Suprapubic skin (tissue), 4 donors: ENCODE measurements around the gene TLE4. TPM values are rescaled to one million over a fixed set of nuclear protein-coding genes. Genes with fewer than 3 reads are reported as not detected.
"Not testable (repeated sequence)": the region's sequence is repeated elsewhere in the genome, so short reads cannot be mapped to it uniquely, and the experiment has no call there.

Experiments
- DNase-seq, 2 donors: peaks; one replicate each; pipeline ENCODE4 v3.0.0-alpha.2; 2019; ENCODE audit warnings: low spot score in 2 of 2
- H3K27ac ChIP-seq: fragments of 200-600 bp; sonication (generic); one replicate; pipeline ENCODE4 v1.5.1; 2019
- H3K27me3 ChIP-seq: fragments of 200-600 bp; sonication (generic); one replicate; pipeline ENCODE4 v1.5.1; 2019
- H3K36me3 ChIP-seq: fragments of 200-600 bp; sonication (generic); one replicate; pipeline ENCODE4 v1.5.1; 2019
- H3K4me1 ChIP-seq: fragments of 200-600 bp; sonication (generic); one replicate; pipeline ENCODE4 v1.5.1; 2019
- H3K4me3 ChIP-seq: fragments of 200-600 bp; sonication (generic); one replicate; pipeline ENCODE4 v1.5.1; 2019; ENCODE audit warnings: mild to moderate bottlenecking
- H3K9me3 ChIP-seq: fragments of 200-600 bp; sonication (generic); one replicate; pipeline ENCODE4 v1.5.1; 2019
- EP300 ChIP-seq: sonication (generic); formaldehyde crosslinking; IDR thresholded peaks from one replicate; pipeline ENCODE4 v1.6.1; 2017; ENCODE audit warnings: antibody characterized with exemption
- POLR2A ChIP-seq, 2 donors: fragments of 450-650 bp; IDR thresholded peaks; one replicate each; pipeline ENCODE4 v1.6.1; 2017; ENCODE audit warnings: antibody characterized with exemption in 2 of 2, mild to moderate bottlenecking in 2 of 2, moderate library complexity in 2 of 2
- POLR2AphosphoS5 ChIP-seq, 3 donors: sonication (generic); formaldehyde crosslinking; IDR thresholded peaks; one replicate each; pipeline ENCODE4 v1.6.1; 2017; ENCODE audit warnings: antibody characterized with exemption in 3 of 3
- WGBS: methylation state at CpG from one replicate; pipeline ENCODE4 v1.1.5; 2018; 5-methylcytosine and 5-hydroxymethylcytosine counted together
- total RNA-seq, 4 donors: library from RNA; depleted of rRNA; stranded (reverse); fragments of >200 nt; gene quantifications; one replicate each; pipeline ENCODE4 v1.1.0, GENCODE V29; 2016
- TF ChIP-seq, protein P1 (sequence below), 2 donors: fragments of 200-600 bp in 1 of 2; fragments of 450-650 bp in 1 of 2; sonication (generic) in 1 of 2; IDR thresholded peaks; one replicate each; pipeline ENCODE4 v1.5.1; 2016 to 2019; ENCODE audit warnings: antibody characterized with exemption in 2 of 2, mild to moderate bottlenecking in 1 of 2, moderate library complexity in 1 of 2

The TLE4 gene
- total RNA-seq, 4 donors from 2014 or later, result 44.3 to 109 (median 67.0) TPM

DNA sequence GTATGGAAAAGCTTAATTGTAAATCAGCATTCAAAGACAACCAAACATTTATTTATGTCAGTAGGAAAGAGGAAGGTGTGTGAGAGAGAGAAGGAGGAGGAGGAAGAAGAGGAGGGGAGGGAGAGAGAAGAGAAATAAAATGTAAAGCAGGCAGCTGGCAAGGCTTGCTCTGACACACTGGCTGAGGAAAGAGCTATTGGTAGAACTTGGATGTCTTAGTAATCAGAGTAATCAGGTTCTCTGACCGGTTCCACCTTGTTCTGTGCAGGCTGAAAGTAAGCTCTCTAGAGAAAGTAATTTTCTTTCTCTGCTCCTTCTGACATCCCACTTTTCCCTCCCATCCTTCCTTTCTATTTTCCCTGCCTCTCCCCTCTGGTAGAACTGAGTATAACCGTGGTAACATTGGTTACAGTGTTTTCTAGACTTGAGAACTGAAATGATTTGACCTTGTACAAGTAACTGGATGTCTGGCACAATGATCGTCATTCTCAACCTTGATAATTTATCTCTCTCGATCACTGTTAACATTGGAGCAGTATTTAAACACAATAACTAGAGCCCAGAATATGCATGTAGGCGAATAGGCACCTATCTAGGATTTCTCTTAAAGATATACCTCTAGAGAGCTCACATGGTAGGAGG, 33.3 kb downstream of the TLE4 start:
- WGBS, result 71% methylated on average over 5 of the region's 5 CpGs
- no peaks in the 10 kb centered on the region for H3K9me3 ChIP-seq
- no peak for TF ChIP-seq POLR2A (IDR thresholded peaks at IDR 0.05)
- TF ChIP-seq, protein P1, sequence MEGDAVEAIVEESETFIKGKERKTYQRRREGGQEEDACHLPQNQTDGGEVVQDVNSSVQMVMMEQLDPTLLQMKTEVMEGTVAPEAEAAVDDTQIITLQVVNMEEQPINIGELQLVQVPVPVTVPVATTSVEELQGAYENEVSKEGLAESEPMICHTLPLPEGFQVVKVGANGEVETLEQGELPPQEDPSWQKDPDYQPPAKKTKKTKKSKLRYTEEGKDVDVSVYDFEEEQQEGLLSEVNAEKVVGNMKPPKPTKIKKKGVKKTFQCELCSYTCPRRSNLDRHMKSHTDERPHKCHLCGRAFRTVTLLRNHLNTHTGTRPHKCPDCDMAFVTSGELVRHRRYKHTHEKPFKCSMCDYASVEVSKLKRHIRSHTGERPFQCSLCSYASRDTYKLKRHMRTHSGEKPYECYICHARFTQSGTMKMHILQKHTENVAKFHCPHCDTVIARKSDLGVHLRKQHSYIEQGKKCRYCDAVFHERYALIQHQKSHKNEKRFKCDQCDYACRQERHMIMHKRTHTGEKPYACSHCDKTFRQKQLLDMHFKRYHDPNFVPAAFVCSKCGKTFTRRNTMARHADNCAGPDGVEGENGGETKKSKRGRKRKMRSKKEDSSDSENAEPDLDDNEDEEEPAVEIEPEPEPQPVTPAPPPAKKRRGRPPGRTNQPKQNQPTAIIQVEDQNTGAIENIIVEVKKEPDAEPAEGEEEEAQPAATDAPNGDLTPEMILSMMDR (IDR thresholded peaks at IDR 0.05), result no peak
- TF ChIP-seq POLR2AphosphoS5 (IDR thresholded peaks at IDR 0.05), result no peak
- TF ChIP-seq EP300, result no peak
- no peak for DNase-seq
- no peaks in the 10 kb centered on the region for H3K36me3 ChIP-seq
- H3K27ac ChIP-seq, result no peak overlapping the region
- H3K4me3 ChIP-seq, result no peak overlapping the region
- H3K4me1 ChIP-seq, result peaks cover 12% of the 10 kb centered on the region
- no peaks in the 10 kb centered on the region for H3K27me3 ChIP-seq

DNA sequence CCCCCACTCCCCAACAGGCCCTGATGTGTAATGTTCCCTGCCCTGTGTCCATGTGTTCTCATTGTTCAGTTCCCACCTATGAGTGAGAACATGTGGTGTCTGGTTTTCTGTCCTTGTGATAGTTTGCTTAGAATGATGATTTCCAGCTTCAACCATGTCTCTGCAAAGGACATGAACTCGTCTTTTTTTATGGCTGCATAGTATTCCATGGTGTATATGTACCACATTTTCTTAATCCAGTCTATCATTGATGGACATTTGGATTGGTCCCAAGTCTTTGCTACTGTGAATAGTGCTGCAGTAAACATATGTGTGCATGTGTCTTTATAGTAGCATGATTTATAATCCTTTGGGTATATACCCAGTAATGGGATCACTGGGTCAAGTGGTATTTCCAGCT, 34.8 kb downstream of the TLE4 start:
- not testable (repeated sequence) for H3K4me3 ChIP-seq, H3K9me3 ChIP-seq, H3K27ac ChIP-seq, DNase-seq, H3K36me3 ChIP-seq, H3K27me3 ChIP-seq
- WGBS, result 100% methylated on average over 1 of the region's 1 CpG
- peaks cover 19% of the 10 kb centered on the region for H3K4me1 ChIP-seq

DNA sequence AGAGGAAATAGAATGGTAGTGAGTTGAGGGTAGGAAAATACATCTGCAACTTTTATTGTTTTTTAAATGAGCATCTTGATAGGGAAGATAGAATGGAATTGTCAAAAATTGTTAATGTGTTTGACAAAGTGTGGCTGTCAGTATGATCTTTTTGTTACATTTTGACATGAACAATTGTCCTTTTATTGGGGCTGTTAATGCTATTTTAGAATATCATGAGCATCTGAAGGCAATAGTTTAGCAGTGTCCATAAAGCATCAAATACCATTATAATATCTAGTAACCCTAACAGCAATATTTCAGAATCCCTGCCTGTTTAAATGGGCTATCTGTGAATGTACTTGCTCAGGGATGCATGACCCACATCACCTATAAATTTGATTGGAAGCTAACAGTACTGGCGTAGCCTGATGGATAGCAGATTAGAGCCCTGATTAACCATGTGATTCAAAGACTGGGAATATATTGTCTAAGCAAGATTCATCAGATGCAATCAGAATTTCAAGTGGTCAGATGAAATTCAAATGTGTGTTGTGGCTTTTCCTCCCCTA, 37.8 kb downstream of the TLE4 start:
- 92% methylated on average over 1 of the region's 1 CpG for WGBS
- H3K36me3 ChIP-seq, result no peaks in the 10 kb centered on the region
- peaks cover 27% of the 10 kb centered on the region for H3K4me1 ChIP-seq

DNA sequence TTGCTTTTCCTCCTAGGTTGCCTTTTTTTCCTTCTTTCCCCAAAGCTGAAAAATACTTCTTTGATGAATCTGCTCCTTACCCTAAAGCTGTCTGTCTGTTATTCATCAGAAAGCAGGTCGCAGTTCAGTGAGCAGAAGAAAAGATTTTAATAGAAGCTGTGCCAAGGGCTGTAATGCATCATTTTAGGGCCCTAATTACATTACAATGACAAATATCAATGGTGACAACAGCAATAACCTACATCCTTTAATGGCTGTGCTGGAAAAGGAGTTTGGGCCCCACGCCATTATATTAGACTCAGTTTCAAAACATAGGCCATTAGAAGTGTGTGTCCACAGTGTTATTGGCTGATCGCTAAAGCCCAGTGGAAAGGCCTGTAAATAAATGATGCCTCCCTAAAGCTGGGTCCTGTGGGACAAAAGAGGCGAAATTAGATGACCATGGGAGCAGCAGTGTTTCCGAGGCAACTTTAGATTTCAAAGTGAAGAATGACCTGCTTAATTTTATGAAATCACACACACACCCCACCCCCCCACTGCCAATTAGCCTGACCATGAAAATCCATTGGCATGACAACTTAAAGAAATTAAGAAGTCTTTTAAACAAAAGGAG, 38.4 kb downstream of the TLE4 start:
- no peak for DNase-seq
- TF ChIP-seq, protein P1 (IDR thresholded peaks at IDR 0.05), result no peak
- no peak for TF ChIP-seq POLR2A (IDR thresholded peaks at IDR 0.05)
- no peak for TF ChIP-seq POLR2AphosphoS5 (IDR thresholded peaks at IDR 0.05)
- TF ChIP-seq EP300, result no peak
- H3K27me3 ChIP-seq, result no peaks in the 10 kb centered on the region
- no peak overlapping the region for H3K4me3 ChIP-seq
- H3K27ac ChIP-seq, result no peak overlapping the region
- H3K9me3 ChIP-seq, result no peaks in the 10 kb centered on the region
- WGBS, result 79% methylated on average over 5 of the region's 5 CpGs
- peaks cover 22% of the 10 kb centered on the region for H3K4me1 ChIP-seq
- H3K36me3 ChIP-seq, result no peaks in the 10 kb centered on the region

More for the DNA sequence above, 37.8 kb downstream of the TLE4 start:
- DNase-seq, result no peak
- TF ChIP-seq POLR2A (IDR thresholded peaks at IDR 0.05) (no peak), EP300 (no peak), POLR2AphosphoS5 (IDR thresholded peaks at IDR 0.05) (no peak)
- TF ChIP-seq, protein P1 (IDR thresholded peaks at IDR 0.05), result no peak
- H3K4me3 ChIP-seq, result no peak overlapping the region
- H3K27ac ChIP-seq, result no peak overlapping the region
- H3K27me3 ChIP-seq, result no peaks in the 10 kb centered on the region
- no peaks in the 10 kb centered on the region for H3K9me3 ChIP-seq

DNA sequence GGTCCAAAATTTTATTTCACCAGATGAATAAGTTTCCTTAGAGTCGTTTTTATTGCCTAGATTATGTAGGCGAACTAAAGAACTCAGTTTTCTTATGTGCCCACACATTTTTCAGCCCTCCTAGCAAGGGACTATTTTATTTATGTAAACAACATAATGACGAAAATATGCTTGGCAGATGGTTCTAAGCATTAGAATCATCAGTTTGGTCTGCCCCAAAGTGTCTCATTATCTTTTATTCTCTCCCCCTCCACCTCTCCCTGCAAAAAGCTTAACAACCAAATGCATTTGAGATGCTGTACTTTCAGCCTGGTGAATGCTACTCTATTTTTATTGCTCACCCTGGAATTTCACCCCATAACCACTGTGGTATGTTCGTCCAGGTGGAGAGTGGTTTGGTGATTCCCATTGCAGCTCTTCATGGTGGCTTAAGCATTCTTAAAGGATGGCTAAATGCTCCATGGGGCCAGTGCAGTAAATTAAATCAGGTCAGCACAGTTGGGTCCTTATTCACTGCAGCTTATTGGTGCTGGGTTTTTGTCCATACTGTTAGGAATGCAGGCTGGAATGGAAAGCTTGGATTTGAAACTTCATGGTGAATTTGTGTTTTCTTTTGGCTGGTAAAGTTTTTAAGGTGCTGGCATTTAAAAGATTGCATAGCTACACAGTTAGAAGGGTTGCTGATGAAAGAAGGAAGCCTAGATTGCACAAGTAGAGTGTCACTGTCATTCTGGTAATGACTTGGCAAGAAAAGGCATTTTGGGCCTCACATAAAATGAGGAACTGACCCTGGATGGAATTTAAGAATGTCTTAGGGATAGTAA, 39.2 kb downstream of the TLE4 start:
- no peaks in the 10 kb centered on the region for H3K36me3 ChIP-seq
- H3K27ac ChIP-seq, result no peak overlapping the region
- TF ChIP-seq EP300, result no peak
- no peak for TF ChIP-seq POLR2AphosphoS5 (IDR thresholded peaks at IDR 0.05)
- TF ChIP-seq, protein P1 (IDR thresholded peaks at IDR 0.05), result no peak
- TF ChIP-seq POLR2A (IDR thresholded peaks at IDR 0.05), result no peak
- peaks cover 16% of the 10 kb centered on the region for H3K4me1 ChIP-seq
- no peaks in the 10 kb centered on the region for H3K9me3 ChIP-seq
- H3K4me3 ChIP-seq, result no peak overlapping the region
- H3K27me3 ChIP-seq, result no peaks in the 10 kb centered on the region
- DNase-seq, result no peak
- WGBS, result 76% methylated on average over 4 of the region's 4 CpGs
